Peyer's patch (tissue), 4 donors: ENCODE results near the gene TNFRSF4.

Experiments used
- POLR2A ChIP-seq, 2 donors: fragments of 450-650 bp; IDR thresholded peaks; one replicate each; pipeline ENCODE4 v1.5.1; 2017; ENCODE audit warnings: antibody characterized with exemption in 2 of 2, mild to moderate bottlenecking in 2 of 2, moderate library complexity in 2 of 2
- TF ChIP-seq, protein P1 (sequence below), 6 experiments: fragments of 450-650 bp in 4 of 6; fragments of 200-600 bp in 2 of 6; sonication (generic) in 1 of 6; IDR thresholded peaks; one replicate each; pipeline ENCODE4 v1.5.1; 2017 to 2019; ENCODE audit warnings: antibody characterized with exemption in 6 of 6, mild to moderate bottlenecking in 3 of 6, moderate library complexity in 1 of 6

DNA sequence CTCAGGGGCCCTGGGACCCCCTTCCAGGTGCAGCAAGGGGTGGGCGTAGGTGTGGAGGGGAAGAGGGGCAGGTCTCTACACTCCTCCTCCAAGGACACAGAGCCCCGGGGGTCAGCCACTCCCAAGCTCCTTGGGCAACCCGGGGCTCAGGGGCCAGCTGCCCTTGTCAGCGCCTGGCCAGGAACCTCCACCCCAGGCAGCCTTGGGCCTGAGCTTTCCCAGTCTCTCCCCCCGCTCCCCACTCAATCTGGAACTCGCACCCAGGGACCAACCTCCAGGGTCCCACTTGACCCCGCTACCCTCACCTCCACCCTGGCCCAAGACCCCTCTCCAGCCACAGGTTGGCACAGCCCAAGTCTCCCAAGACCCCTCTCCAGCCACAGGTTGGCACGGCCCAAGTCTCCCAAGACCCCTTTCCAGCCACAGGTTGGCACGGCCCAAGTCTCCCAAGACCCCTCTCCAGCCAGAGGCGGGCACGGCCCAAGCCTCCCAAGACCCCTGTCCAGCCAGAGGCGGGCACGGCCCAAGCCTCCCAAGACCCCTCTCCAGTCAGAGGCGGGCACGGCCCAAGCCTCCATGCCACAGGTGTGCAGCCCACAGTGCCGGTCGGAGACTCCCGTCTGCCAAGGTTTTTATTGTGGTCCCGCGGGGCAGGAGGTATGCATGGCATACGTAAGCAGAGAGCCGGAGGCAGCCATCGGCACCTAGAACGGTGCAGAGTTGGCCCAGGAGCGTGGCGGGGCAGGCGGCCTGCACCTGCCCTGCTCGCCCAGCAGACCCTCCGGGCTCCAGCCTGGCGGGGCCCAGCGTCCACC is 3.0 kb downstream of the TNFRSF4 start:
- TF ChIP-seq, protein P1, sequence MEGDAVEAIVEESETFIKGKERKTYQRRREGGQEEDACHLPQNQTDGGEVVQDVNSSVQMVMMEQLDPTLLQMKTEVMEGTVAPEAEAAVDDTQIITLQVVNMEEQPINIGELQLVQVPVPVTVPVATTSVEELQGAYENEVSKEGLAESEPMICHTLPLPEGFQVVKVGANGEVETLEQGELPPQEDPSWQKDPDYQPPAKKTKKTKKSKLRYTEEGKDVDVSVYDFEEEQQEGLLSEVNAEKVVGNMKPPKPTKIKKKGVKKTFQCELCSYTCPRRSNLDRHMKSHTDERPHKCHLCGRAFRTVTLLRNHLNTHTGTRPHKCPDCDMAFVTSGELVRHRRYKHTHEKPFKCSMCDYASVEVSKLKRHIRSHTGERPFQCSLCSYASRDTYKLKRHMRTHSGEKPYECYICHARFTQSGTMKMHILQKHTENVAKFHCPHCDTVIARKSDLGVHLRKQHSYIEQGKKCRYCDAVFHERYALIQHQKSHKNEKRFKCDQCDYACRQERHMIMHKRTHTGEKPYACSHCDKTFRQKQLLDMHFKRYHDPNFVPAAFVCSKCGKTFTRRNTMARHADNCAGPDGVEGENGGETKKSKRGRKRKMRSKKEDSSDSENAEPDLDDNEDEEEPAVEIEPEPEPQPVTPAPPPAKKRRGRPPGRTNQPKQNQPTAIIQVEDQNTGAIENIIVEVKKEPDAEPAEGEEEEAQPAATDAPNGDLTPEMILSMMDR (IDR thresholded peaks at IDR 0.05): no peak
- TF ChIP-seq POLR2A (IDR thresholded peaks at IDR 0.05): no peak
